SU-DHL-6 (cell line): Measurements from ENCODE around the gene FOXO3.

Experiments
- CTCF ChIP-seq: fragments of 200-600 bp; sonication (generic); IDR thresholded peaks from one replicate; pipeline ENCODE4 v1.5.1; 2017; ENCODE audit warnings: antibody characterized with exemption, mild to moderate bottlenecking, low read length, moderate library complexity; ENCODE audit not compliant: insufficient read depth, poor library complexity, severe bottlenecking
- EZH2phosphoT487 ChIP-seq: fragments of 200-600 bp; sonication (generic), shearing (Covaris generic); conservative IDR thresholded peaks from 2 replicates; pipeline ENCODE4 v1.6.1; 2018; ENCODE audit warnings: mild to moderate bottlenecking, antibody characterized with exemption, low read length, moderate library complexity, mixed read lengths

- TF ChIP-seq CTCF, result no peak
- TF ChIP-seq EZH2phosphoT487, result no peak
These were observed 93.9 kb downstream of the FOXO3 start for GRCh38 chr6:108654465-108655106.
